ENCODE results near the gene DHX38.

Gene DHX38

GRCh38 chr16:72083778-72084404 lies 9.8 kb upstream of the DHX38 start:
- in situ Hi-C loops (cut with MboI; ENCODE audit: low sequenced_read_pairs) = no loop called here

DNA sequence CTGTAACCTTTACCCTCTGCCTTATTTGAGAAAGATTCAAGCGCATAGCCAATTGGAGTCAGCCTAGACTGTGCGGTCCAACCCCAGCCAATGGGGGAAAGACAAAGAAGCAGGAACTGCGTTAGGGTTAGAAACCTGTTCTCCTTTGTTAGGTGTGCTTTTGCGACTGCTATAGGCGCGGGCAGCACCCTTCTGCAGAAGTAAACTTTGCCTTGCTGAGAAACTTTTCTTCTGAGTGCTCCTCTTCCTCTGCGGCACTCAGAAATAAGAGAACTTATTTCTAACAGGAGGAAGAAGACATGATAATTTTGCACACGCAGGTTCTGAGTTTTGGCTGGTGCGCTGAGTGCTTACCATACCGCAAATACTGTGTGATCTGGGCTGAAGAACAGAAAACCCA lies 9.2 kb upstream of the DHX38 start:
- in situ Hi-C loops (cut with MboI; ENCODE audit: low sequenced_read_pairs) = no loop called here

DNA sequence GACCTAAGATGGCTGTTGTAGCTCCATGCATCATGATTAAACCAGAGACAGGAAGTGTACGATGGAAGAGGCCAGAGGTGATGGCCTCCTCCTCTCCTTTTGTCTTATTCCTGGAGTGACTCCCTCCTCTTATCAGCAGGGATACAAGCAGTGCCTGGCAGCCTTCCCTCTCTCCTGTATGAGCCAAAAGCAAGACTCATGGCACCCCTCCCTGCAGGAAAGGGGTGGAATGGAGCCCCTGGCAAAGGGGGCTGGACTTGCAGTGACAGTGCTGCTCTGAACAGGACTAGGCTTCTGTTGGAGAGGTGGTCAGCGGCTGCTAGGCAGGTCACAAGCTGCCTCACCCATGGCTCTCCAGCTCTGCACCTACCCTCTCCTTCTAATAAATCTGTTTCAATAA lies 8.6 kb upstream of the DHX38 start:
- in situ Hi-C loops (cut with MboI; ENCODE audit: low sequenced_read_pairs) = no loop called here

DNA sequence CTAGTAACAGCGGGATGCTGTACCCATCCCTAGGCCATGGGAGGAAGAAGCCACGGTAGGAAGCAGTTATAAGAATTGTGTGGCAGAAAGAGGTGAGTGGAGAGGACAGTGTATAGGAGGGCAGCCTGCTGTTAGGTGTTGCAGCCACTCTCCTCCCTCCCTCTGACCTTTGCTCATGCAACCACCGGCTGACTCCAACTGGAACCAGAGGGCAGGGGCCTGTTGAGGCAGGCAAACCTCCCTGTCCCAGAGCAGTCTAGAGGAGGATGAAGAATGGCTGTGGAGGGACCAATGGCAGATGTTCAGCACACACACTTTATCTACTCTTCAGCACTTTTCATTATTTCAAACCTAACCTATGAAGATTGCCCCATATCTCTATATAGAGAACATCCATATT lies 2.4 kb upstream of the DHX38 start:
- in situ Hi-C loops (cut with MboI; ENCODE audit: low sequenced_read_pairs) = no loop called here

DNA sequence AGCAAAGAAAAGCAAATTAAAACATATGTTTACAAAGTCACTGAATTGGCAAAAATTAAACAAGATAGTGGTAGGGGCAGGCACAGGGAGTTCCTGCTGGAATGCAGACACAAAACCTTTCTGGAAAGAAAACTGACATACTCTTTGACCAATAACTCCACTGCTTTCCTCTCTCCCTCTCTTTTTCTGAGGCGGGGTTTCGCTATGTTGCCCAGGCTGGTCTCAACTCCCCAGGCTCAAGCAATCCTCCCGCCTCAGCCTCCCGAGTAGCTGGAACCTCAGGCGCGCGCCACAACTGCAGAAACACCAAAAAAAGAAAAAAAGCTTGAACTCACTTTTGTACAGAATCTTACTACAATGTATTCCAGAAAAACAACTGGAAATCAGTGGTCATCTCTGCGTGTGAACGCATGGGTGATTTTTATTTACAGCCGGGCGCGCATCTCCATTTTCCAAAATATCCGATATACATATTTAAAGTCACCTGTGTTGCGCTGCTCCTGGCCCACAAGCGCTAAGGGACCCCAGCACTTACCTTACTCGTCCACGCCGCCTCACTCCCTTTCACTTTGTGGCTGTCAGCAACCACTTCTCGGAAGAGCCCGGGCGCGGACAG lies 707 bp upstream of the DHX38 start:
- in situ Hi-C loops (cut with MboI; ENCODE audit: low sequenced_read_pairs) = no loop called here

DNA sequence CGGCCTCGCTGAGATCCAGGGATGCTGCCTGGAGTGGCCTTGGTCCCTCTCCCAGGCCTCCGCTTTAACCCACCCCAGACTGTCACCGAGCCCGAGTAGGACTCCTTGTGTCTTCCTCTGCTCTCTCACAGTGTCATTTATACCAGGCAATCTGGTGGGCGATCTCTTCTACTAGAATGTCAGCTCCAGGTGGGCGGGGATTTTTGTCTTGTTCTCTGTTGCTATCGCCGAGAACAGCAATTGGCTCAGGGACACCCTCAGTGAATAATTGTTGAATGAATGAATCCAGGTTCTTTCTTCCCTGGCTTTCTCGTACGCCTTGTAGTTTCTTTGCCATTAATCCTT lies 591 bp downstream of the DHX38 start:
- in situ Hi-C loops (cut with MboI; ENCODE audit: low sequenced_read_pairs) = no loop called here

DNA sequence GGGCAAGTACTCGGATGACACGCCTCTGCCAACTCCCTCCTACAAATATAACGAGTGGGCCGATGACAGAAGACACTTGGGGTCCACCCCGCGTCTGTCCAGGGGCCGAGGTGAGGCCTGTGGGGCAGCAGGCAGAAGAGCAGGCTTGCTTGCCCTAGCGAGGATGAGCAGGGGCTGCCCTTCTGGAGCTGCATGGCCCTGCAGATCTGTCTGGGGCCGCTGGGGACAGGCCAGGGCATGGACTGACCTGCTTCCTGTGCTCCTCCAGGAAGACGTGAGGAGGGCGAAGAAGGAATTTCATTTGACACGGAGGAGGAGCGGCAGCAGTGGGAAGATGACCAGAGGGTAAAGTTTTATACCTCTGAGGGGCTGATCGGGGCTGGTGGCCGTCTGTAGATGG lies 5.3 kb downstream of the DHX38 start:
- in situ Hi-C loops (cut with MboI; ENCODE audit: low sequenced_read_pairs) = no loop called here

- in situ Hi-C loops (cut with MboI; ENCODE audit: low sequenced_read_pairs) = no loop called here
Observed at GRCh38 chr16:72099377-72099818, 5.8 kb downstream of the DHX38 start.

- in situ Hi-C loops (cut with MboI; ENCODE audit: low sequenced_read_pairs) = no loop called here
Observed at GRCh38 chr16:72101195-72101594, 7.5 kb downstream of the DHX38 start.

GRCh38 chr16:72104905-72105304 lies 11.3 kb downstream of the DHX38 start:
- in situ Hi-C loops (cut with MboI; ENCODE audit: low sequenced_read_pairs) = no loop called here

- in situ Hi-C loops (cut with MboI; ENCODE audit: low sequenced_read_pairs) = no loop called here
Observed at GRCh38 chr16:72105978-72106377, 12.3 kb downstream of the DHX38 start.

DNA sequence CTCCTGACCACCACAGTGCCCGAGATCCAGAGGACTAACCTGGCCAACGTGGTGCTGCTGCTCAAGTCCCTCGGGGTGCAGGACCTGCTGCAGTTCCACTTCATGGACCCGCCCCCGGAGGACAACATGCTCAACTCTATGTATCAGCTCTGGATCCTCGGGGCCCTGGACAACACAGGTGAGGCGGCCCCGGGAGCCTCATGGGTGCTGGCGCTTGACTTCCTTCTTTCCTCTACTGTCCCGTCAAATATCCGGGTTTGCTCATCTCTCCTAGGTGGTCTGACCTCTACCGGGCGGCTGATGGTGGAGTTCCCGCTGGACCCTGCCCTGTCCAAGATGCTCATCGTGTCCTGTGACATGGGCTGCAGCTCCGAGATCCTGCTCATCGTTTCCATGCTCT lies 13.7 kb downstream of the DHX38 start:
- in situ Hi-C loops (cut with MboI; ENCODE audit: low sequenced_read_pairs) = no loop called here

- in situ Hi-C loops (cut with MboI; ENCODE audit: low sequenced_read_pairs) = no loop called here
Observed at GRCh38 chr16:72108353-72109102, 14.9 kb downstream of the DHX38 start.

- in situ Hi-C loops (cut with MboI; ENCODE audit: low sequenced_read_pairs) = no loop called here
Observed at GRCh38 chr16:72109300-72109699, 15.7 kb downstream of the DHX38 start.

- in situ Hi-C loops (cut with MboI; ENCODE audit: low sequenced_read_pairs) = no loop called here
Observed at GRCh38 chr16:72109966-72110530, 16.4 kb downstream of the DHX38 start.

DNA sequence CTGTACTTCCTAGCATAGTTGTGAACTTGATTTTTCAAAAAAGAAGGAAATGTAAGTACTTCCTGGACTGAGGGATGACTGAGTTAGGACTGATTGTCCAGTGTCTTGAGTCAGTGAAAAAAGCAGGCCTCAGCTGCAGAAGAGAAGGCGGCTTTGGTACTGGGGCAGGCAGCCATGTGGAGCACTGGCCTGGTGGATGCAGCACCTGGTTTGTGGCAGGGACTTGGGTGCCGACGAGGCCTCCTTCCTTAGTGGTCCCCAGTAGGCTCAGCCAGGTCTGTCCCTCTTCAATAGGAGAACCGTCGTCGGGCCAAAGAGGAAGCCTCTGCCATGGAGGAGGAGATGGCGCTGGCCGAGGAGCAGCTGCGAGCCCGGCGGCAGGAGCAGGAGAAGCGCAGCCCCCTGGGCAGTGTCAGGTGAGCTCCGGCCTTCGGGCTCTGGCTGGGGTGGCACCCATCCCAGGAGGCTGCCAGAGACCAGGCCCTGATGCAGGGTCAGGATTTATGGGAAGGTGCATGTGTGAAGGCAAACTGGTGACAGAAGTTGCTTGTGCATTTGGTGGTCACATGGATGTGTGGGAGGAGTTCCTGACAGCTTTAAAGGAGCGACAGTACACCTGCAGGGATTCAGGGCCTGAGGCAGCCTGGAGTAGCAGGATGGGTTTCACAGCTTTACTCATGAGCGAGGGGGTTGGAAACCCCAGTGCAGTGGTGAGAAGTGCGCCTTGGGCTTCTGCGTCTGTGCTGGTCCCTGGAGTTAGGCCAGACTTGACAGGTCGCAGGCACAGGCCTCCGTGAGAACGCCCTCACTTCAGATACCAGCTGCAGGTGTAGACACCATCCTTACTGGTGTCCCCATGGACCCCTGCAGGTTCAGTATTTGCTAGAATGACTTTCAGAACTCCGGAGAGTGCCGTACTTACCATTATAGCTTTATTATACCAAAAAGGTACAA lies 17.3 kb downstream of the DHX38 start:
- in situ Hi-C loops (cut with MboI; ENCODE audit: low sequenced_read_pairs) = no loop called here

- in situ Hi-C loops (cut with MboI; ENCODE audit: low sequenced_read_pairs) = no loop called here
Observed at GRCh38 chr16:72111657-72112451, 18.2 kb downstream of the DHX38 start.

GRCh38 chr16:72112452-72112792 lies 18.8 kb downstream of the DHX38 start:
- in situ Hi-C loops (cut with MboI; ENCODE audit: low sequenced_read_pairs) = no loop called here

DNA sequence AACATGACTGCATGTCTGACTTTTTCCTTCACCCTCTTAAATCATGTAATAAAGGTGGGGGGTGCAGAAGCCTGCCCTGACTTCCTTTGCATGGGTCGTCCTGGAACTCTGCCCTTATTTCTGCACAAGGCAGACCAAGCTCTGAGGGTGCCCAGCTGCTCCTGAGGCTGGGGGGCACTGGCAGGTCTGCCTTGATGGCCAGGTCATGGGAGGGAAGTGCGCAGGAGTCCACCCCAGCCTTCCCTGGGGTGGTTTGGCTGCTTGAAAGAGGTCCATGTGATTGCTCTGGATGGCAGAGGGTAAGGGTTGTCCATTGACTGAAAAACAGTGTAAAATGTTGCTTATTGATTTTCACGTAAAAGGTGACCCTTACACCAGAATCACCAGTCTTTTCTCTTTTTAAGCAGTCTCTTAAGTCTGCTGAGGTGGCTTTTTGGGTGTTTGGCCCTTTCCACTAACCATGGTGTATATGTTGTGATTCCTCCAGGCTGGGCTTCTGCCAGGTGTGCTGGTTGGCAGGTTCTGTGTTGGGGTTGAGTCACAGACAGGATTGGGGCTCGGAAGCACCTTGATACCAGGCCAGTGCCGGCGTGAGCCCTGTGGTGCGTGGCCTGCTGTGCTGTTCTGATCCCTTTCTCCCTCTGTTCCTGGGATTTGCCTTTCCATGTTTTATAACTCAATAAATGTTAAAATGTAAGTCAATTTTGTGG lies 19.4 kb downstream of the DHX38 start:
- in situ Hi-C loops (cut with MboI; ENCODE audit: low sequenced_read_pairs) = no loop called here

GRCh38 chr16:72113616-72113945 lies 19.9 kb downstream of the DHX38 start:
- in situ Hi-C loops (cut with MboI; ENCODE audit: low sequenced_read_pairs) = no loop called here

All from HL-60/S4 treated with phorbol 12-myristate 13-acetate at 8.2 ng/mL for 4 days and 3 days (cell line).